Measurements from ENCODE around the gene SLITRK2.

SLITRK2 gene

GRCh38 chrX:145817331-145818185, at the start of gene SLITRK2:
Gene SLITRK2 (plus strand): TSS chrX:145817829. CDS start chrX:145822426, 4,597 bp downstream.
- DNase-seq (ENCODE audit: low spot score) = peak; percentile 28

- DNase-seq (ENCODE audit: low spot score) = no peak
Measured at GRCh38 chrX:145773006-145773405, 44.6 kb upstream of the SLITRK2 start.

GRCh38 chrX:145792281-145792680, 25.3 kb upstream of the SLITRK2 start:
- DNase-seq (ENCODE audit: low spot score) = no peak

- no peak for DNase-seq (ENCODE audit: low spot score)
Measured at GRCh38 chrX:145803508-145803907, 14.1 kb upstream of the SLITRK2 start.

- DNase-seq (ENCODE audit: low spot score) = no peak
Measured at GRCh38 chrX:145813081-145813480, 4.5 kb upstream of the SLITRK2 start.

GRCh38 chrX:145816601-145817315, 871 bp upstream of the SLITRK2 start:
- DNase-seq (ENCODE audit: low spot score) = no peak

- no peak for DNase-seq (ENCODE audit: low spot score)
Measured at GRCh38 chrX:145818186-145819113, 821 bp downstream of the SLITRK2 start.

GRCh38 chrX:145820825-145821224, 3.2 kb downstream of the SLITRK2 start:
- no peak for DNase-seq (ENCODE audit: low spot score)

GRCh38 chrX:145821291-145821897, 3.8 kb downstream of the SLITRK2 start:
- DNase-seq (ENCODE audit: low spot score) = peak; percentile 51

- no peak for DNase-seq (ENCODE audit: low spot score)
Measured at GRCh38 chrX:145821898-145822571, 4.4 kb downstream of the SLITRK2 start.

- DNase-seq (ENCODE audit: low spot score) = no peak
Measured at GRCh38 chrX:145823132-145823531, 5.5 kb downstream of the SLITRK2 start.

GRCh38 chrX:145825896-145826295, 8.3 kb downstream of the SLITRK2 start:
- DNase-seq (ENCODE audit: low spot score) = no peak

- DNase-seq (ENCODE audit: low spot score) = no peak
Measured at GRCh38 chrX:145826466-145826865, 8.8 kb downstream of the SLITRK2 start.

- DNase-seq (ENCODE audit: low spot score) = no peak
Measured at GRCh38 chrX:145832796-145833195, 15.2 kb downstream of the SLITRK2 start.

GRCh38 chrX:145840531-145840930, 22.9 kb downstream of the SLITRK2 start:
- no peak for DNase-seq (ENCODE audit: low spot score)

- DNase-seq (ENCODE audit: low spot score) = no peak
Measured at GRCh38 chrX:145843146-145843904, 25.7 kb downstream of the SLITRK2 start.

GRCh38 chrX:145844886-145845285, 27.3 kb downstream of the SLITRK2 start:
- no peak for DNase-seq (ENCODE audit: low spot score)

GRCh38 chrX:145848448-145848847, 30.8 kb downstream of the SLITRK2 start:
- DNase-seq (ENCODE audit: low spot score) = no peak

- no peak for DNase-seq (ENCODE audit: low spot score)
Measured at GRCh38 chrX:145848857-145849256, 31.2 kb downstream of the SLITRK2 start.

- no peak for DNase-seq (ENCODE audit: low spot score)
Measured at GRCh38 chrX:145853181-145853580, 35.6 kb downstream of the SLITRK2 start.

Measured in cerebellar cortex (tissue), 1 donor.